ENCODE measurements around the gene KATNAL1. TPM values are rescaled to one million over a fixed set of nuclear protein-coding genes. Genes with fewer than 3 reads are reported as not detected.

Gene KATNAL1
- polyA plus RNA-seq, 1 of the 3 experiments (the other 2 are of a cell fraction): 5.1 TPM

- TF ChIP-seq TEAD4 (IDR thresholded peaks at IDR 0.05; ENCODE audit: borderline replicate concordance, insufficient read depth): peak; percentile 100
- no peak for TF ChIP-seq REST (IDR thresholded peaks at IDR 0.05; ENCODE audit: low read depth, low read length)
- TF ChIP-seq EP300 (IDR thresholded peaks at IDR 0.05; ENCODE audit: borderline replicate concordance in 1 of 2, low read depth in 1 of 2, low read length in 1 of 2): peak; percentile 47 to 97
- no peak for TF ChIP-seq GABPA (IDR thresholded peaks at IDR 0.05; ENCODE audit: low read depth)
- TF ChIP-seq SMC3 (IDR thresholded peaks at IDR 0.05; ENCODE audit: low read depth, low read length): no peak
- peak; percentile 86 for TF ChIP-seq MEF2A (IDR thresholded peaks at IDR 0.05; ENCODE audit: borderline replicate concordance, low read depth)
These were observed 31.0 kb upstream of the KATNAL1 start (continued) for GRCh38 chr13:30338331-30338851.

GRCh38 chr13:30337061-30337610, 29.8 kb upstream of the KATNAL1 start:
- ChIA-PET CTCF (interaction anchor here (2.6 kb wide), 1 partner anchor 204 kb away, joined by 23 read pairs; no protein-coding TSS in a partner anchor), POLR2A (no interaction called here)
- Histone ChIP-seq H3K4me3 (ENCODE audit: low read depth in 2 of 2, low read length in 1 of 2) (no peak overlapping the region), H3K9ac (no peak overlapping the region), H4K20me1 (ENCODE audit: insufficient read depth) (no peaks in the 10 kb centered on the region), H3K4me2 (no peak overlapping the region), H3K27me3 (ENCODE audit: insufficient read depth) (no peaks in the 10 kb centered on the region), H3K27ac (ENCODE audit: low read depth in 2 of 2, low read length in 1 of 2) (no peak overlapping the region), H3K4me1 (ENCODE audit: control insufficient read depth in 1 of 2, insufficient read depth in 2 of 2, low read depth in 1 of 2, low read length in 1 of 2) (peaks cover 28 to 32% of the 10 kb centered on the region in 2 experiments), H3K9me2 (no peaks in the 10 kb centered on the region), H2AFZ (ENCODE audit: low read depth) (no peak overlapping the region), H3K79me2 (ENCODE audit: insufficient read depth) (no peaks in the 10 kb centered on the region), H3F3A (replicated peaks; ENCODE audit: insufficient read depth) (peaks cover 15% of the 10 kb centered on the region), H3K36me3 (replicated peaks in 1 of 2; ENCODE audit: control insufficient read depth in 1 of 2, insufficient read depth in 2 of 2, low read length in 1 of 2) (no peaks in the 10 kb centered on the region), H3K9me3 (no peaks in the 10 kb centered on the region)
- DNase-seq: no peak
- no peak for TF ChIP-seq RCOR1 (IDR thresholded peaks at IDR 0.05; ENCODE audit: low read length)
- no peak for TF ChIP-seq EP300 (IDR thresholded peaks at IDR 0.05; ENCODE audit: borderline replicate concordance in 1 of 2, low read depth in 1 of 2, low read length in 1 of 2)
- no peak for TF ChIP-seq FOXJ3 (CRISPR knock-in tag; IDR thresholded peaks at IDR 0.05)
- no peak for TF ChIP-seq PBX3 (IDR thresholded peaks at IDR 0.05)
- TF ChIP-seq, protein P1, sequence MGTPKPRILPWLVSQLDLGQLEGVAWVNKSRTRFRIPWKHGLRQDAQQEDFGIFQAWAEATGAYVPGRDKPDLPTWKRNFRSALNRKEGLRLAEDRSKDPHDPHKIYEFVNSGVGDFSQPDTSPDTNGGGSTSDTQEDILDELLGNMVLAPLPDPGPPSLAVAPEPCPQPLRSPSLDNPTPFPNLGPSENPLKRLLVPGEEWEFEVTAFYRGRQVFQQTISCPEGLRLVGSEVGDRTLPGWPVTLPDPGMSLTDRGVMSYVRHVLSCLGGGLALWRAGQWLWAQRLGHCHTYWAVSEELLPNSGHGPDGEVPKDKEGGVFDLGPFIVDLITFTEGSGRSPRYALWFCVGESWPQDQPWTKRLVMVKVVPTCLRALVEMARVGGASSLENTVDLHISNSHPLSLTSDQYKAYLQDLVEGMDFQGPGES (IDR thresholded peaks at IDR 0.05; ENCODE audit: low read depth, low read length): no peak
- no peak for TF ChIP-seq ELF1 (IDR thresholded peaks at IDR 0.05)
- TF ChIP-seq MAX (IDR thresholded peaks at IDR 0.05; ENCODE audit: low read depth): no peak
- TF ChIP-seq, protein P2, sequence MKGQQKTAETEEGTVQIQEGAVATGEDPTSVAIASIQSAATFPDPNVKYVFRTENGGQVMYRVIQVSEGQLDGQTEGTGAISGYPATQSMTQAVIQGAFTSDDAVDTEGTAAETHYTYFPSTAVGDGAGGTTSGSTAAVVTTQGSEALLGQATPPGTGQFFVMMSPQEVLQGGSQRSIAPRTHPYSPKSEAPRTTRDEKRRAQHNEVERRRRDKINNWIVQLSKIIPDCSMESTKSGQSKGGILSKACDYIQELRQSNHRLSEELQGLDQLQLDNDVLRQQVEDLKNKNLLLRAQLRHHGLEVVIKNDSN (IDR thresholded peaks at IDR 0.05; ENCODE audit: borderline replicate concordance, low read depth): no peak
- 94% methylated on average over 6 of the region's 6 CpGs for WGBS (ENCODE audit: low lambda C conversion rate)
